ENCODE results near the gene SHANK2.

Gene SHANK2

DNA sequence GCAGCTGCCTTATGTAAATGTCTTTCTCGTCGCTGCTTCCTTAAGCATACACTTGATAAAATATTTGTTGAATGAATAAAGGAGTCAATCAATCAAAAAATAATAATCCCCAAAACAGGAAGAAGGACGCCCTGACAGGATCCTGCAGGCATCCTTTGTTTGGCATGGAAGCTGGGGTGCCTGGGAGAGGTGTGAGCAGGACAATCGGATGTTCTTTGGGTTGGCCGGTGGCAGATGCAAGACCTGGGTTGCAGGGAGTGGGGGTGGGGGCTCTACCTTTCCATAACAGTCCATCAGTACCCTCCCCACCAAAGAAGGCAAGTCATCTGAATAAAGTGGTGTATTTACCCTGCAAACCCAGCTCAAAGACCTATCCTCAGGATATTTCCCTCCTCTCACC lies 1.4 kb upstream of the SHANK2 start:
- no peak overlapping the region for H3K27ac Mint-ChIP-seq
- H3K27me3 Mint-ChIP-seq, result peaks cover 61% of the 10 kb centered on the region
- no peaks in the 10 kb centered on the region for H3K36me3 Mint-ChIP-seq (ENCODE audit: low read depth)
- H3K9me3 Mint-ChIP-seq, result peaks cover 5% of the 10 kb centered on the region
- no peak for DNase-seq
- no peak overlapping the region for H3K4me3 Mint-ChIP-seq
- peaks cover 4% of the 10 kb centered on the region for H3K4me1 Mint-ChIP-seq (ENCODE audit: low read depth)

GRCh38 chr11:71252770-71253730 lies 673 bp upstream of the SHANK2 start:
- Mint-ChIP-seq H3K9me3 (no peaks in the 10 kb centered on the region), H3K27ac (no peak overlapping the region), H3K36me3 (ENCODE audit: low read depth) (no peaks in the 10 kb centered on the region), H3K4me3 (no peak overlapping the region), H3K27me3 (peaks cover 68% of the 10 kb centered on the region), H3K4me1 (ENCODE audit: low read depth) (peaks cover 4% of the 10 kb centered on the region)
- no peak for DNase-seq

GRCh38 chr11:71251761-71252268 lies 562 bp downstream of the SHANK2 start:
- H3K4me1 Mint-ChIP-seq (ENCODE audit: low read depth), result peaks cover 4% of the 10 kb centered on the region
- H3K9me3 Mint-ChIP-seq, result no peaks in the 10 kb centered on the region
- H3K27ac Mint-ChIP-seq, result no peak overlapping the region
- no peaks in the 10 kb centered on the region for H3K36me3 Mint-ChIP-seq (ENCODE audit: low read depth)
- no peak for DNase-seq
- peaks cover 73% of the 10 kb centered on the region for H3K27me3 Mint-ChIP-seq
- H3K4me3 Mint-ChIP-seq, result no peak overlapping the region

- H3K4me3 Mint-ChIP-seq, result no peak overlapping the region
- H3K27ac Mint-ChIP-seq, result no peak overlapping the region
- no peaks in the 10 kb centered on the region for H3K9me3 Mint-ChIP-seq
- H3K4me1 Mint-ChIP-seq (ENCODE audit: low read depth), result peaks cover 4% of the 10 kb centered on the region
- no peak for DNase-seq
- peaks cover 73% of the 10 kb centered on the region for H3K27me3 Mint-ChIP-seq
- no peaks in the 10 kb centered on the region for H3K36me3 Mint-ChIP-seq (ENCODE audit: low read depth)
Measured at GRCh38 chr11:71251151-71251721, 1.1 kb downstream of the SHANK2 start.

DNA sequence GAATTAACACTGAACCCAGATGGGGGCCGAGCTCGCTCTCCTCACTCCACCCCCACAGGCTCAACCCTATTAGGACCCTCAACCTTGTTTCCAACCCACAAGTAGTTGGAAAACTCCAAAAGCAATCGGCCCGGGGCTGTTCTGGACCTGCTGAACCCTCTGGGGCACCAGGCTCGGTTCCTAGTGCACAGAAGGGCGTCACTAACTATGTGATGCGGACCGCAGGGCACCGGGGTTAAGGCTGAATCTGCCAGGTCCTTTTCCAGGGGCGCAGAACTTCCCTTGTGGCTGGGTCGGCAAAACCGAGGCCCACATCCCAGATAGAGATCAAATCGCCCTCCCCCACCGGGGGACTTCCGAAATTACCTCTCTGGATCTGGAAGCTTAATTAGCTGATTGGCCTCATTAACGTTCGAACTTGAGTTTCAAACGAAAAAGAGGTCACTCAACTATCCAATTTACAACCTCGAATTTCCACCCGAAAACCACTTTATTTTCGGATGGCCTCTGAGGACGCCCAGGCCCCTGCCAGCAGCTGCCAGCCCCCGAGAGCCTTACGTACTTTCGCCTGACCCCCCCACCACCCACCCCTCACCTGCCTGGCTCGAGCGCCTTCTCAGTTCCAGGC lies 1.7 kb downstream of the SHANK2 start:
- Mint-ChIP-seq H3K4me1 (ENCODE audit: low read depth) (peaks cover 4% of the 10 kb centered on the region), H3K27ac (no peak overlapping the region), H3K27me3 (peaks cover 72% of the 10 kb centered on the region), H3K9me3 (no peaks in the 10 kb centered on the region), H3K4me3 (no peak overlapping the region), H3K36me3 (ENCODE audit: low read depth) (no peaks in the 10 kb centered on the region)
- no peak for DNase-seq

GRCh38 chr11:71249301-71249700 lies 3.1 kb downstream of the SHANK2 start:
- no peak for DNase-seq
- Mint-ChIP-seq H3K9me3 (no peaks in the 10 kb centered on the region), H3K4me3 (no peak overlapping the region), H3K27me3 (peaks cover 63% of the 10 kb centered on the region), H3K36me3 (ENCODE audit: low read depth) (no peaks in the 10 kb centered on the region), H3K27ac (no peak overlapping the region), H3K4me1 (ENCODE audit: low read depth) (peaks cover 4% of the 10 kb centered on the region)

DNA sequence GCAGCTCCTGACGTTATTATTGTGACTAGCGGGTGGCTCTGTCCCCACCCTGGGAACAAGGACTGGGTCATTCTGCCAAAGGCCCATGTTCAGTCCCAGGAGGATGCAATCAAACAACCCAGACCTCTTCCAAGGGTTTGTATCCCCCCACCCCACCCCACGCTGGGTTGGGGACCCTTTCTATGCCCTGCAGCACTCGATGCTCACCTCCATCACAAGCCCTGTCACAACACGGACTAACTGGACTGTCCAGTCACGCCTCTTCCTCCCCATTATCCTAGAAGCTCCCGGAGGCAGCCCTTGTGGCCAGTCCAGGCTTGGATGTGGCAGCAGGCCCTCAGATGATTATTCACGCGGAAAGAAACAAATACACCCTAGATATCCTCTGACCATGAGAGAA lies 3.7 kb downstream of the SHANK2 start:
- no peaks in the 10 kb centered on the region for H3K36me3 Mint-ChIP-seq (ENCODE audit: low read depth)
- H3K4me3 Mint-ChIP-seq, result no peak overlapping the region
- H3K9me3 Mint-ChIP-seq, result no peaks in the 10 kb centered on the region
- no peak for DNase-seq
- no peak overlapping the region for H3K27ac Mint-ChIP-seq
- peaks cover 56% of the 10 kb centered on the region for H3K27me3 Mint-ChIP-seq
- H3K4me1 Mint-ChIP-seq (ENCODE audit: low read depth), result peaks cover 4% of the 10 kb centered on the region

- Mint-ChIP-seq H3K27me3 (peaks cover 52% of the 10 kb centered on the region), H3K4me1 (ENCODE audit: low read depth) (peaks cover 4% of the 10 kb centered on the region), H3K9me3 (no peaks in the 10 kb centered on the region), H3K27ac (no peak overlapping the region), H3K36me3 (ENCODE audit: low read depth) (no peaks in the 10 kb centered on the region), H3K4me3 (no peak overlapping the region)
- no peak for DNase-seq
Measured at GRCh38 chr11:71248251-71248570, 4.2 kb downstream of the SHANK2 start.

DNA sequence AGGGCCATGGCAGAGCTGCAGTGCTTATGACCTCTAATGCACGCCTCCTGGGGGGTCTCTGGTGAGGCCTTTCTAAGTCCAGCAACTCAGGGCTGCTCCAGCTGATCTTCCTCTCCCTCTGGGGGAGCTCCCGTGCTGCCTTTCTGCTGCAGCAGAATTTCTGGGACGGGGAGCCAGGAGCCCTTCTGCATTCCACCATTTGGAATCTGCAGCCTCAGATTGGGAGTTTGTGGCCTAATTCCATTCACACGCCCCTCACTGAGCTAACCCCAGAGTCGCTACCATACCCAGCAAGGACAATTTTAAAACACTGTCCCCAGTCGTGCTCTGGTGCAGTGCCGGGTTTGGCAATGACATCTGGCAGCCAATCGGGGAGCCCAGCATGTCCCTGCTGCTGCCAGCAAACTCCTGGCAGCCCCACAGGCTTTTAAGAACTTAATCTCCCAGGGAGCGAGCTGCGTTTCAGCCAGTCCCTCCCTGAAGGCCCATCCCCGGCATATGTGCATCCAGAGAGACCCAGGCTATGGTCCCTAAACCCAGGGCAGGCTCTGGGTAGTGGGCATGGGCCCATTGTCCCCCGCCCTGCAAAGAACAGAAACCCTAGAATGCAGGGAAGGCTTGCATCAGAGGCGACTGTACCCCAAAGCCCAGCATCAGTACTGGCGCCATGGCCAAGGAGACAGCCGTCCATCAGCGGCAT lies 4.7 kb downstream of the SHANK2 start:
- Mint-ChIP-seq H3K27me3 (peaks cover 47% of the 10 kb centered on the region), H3K36me3 (ENCODE audit: low read depth) (no peaks in the 10 kb centered on the region), H3K4me3 (no peak overlapping the region), H3K9me3 (no peaks in the 10 kb centered on the region), H3K4me1 (ENCODE audit: low read depth) (peaks cover 4% of the 10 kb centered on the region), H3K27ac (no peak overlapping the region)
- no peak for DNase-seq

GRCh38 chr11:71246559-71246958 lies 5.8 kb downstream of the SHANK2 start:
- Mint-ChIP-seq H3K4me3 (no peak overlapping the region), H3K4me1 (ENCODE audit: low read depth) (peaks cover 4% of the 10 kb centered on the region), H3K27me3 (peaks cover 42% of the 10 kb centered on the region), H3K9me3 (no peaks in the 10 kb centered on the region), H3K27ac (no peak overlapping the region), H3K36me3 (ENCODE audit: low read depth) (no peaks in the 10 kb centered on the region)
- DNase-seq, result no peak

DNA sequence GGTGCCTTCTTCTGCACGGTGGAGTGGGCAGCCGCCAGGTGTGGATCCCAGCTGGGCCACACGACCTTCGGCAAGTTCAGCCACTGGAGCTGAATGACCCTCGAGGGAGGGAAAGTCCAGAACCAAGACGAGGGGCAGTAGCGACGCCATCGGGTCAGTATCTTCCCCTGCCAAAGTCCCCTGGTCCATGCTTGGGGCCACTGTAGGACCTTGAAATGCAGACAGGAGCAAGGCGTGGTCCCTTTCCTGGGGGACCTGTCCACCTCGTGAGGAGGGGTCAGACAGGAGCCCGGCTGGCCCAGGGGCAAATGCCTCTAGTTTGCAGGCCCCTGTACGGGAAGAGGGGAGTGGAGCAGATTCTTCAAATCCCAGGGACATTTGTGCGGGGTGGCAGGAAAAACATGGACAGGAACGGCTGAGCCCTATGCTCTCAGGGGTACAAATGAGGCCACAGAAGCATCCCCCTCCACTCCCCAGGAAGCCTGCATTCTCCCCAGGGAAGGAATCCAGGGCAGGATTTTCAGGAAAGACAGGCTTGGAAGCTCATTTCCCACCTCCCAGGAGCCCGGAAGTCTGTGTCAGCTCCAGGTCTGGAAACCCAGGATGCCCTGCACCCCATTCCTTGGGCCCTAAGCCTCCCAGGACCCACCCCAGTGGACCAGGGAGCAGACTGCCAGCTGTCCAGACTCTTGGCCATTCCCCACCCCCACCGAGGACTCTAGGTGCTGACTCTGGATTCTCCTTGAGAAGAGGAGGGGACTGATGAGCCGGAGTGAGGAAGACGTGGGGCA lies 6.6 kb downstream of the SHANK2 start:
- H3K27ac Mint-ChIP-seq, result no peak overlapping the region
- H3K36me3 Mint-ChIP-seq (ENCODE audit: low read depth), result no peaks in the 10 kb centered on the region
- peaks cover 45% of the 10 kb centered on the region for H3K27me3 Mint-ChIP-seq
- no peaks in the 10 kb centered on the region for H3K9me3 Mint-ChIP-seq
- H3K4me1 Mint-ChIP-seq (ENCODE audit: low read depth), result peaks cover 3% of the 10 kb centered on the region
- no peak overlapping the region for H3K4me3 Mint-ChIP-seq
- no peak for DNase-seq

GRCh38 chr11:71244116-71244810 lies 8.1 kb downstream of the SHANK2 start:
- Mint-ChIP-seq H3K36me3 (ENCODE audit: low read depth) (no peaks in the 10 kb centered on the region), H3K9me3 (no peaks in the 10 kb centered on the region), H3K27ac (no peak overlapping the region), H3K4me3 (no peak overlapping the region), H3K27me3 (peaks cover 36% of the 10 kb centered on the region), H3K4me1 (ENCODE audit: low read depth) (no peaks in the 10 kb centered on the region)
- no peak for DNase-seq

DNA sequence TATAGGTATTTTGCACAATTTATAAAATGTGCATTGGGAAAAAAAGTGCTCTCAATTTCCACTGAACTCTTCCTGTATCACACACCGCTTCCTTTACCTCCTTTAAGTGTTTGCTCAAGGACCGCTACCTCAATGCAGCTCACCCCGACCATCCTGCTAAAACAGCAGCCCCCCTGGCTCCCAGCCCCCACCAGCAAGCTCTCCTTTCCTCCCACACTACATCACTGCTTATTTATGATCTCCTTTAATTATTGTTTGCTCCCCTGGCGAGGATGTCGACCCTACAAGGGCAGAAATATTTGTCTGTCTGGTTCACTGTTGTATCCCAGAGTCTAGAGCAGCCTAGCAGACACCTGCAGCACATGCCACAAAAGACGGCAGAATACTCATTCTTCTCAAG lies 10.0 kb downstream of the SHANK2 start:
- no peaks in the 10 kb centered on the region for H3K9me3 Mint-ChIP-seq
- no peak overlapping the region for H3K27ac Mint-ChIP-seq

More for the DNA sequence above, 10.0 kb downstream of the SHANK2 start:
- Mint-ChIP-seq H3K4me1 (ENCODE audit: low read depth) (no peaks in the 10 kb centered on the region), H3K27me3 (peaks cover 29% of the 10 kb centered on the region), H3K4me3 (no peak overlapping the region), H3K36me3 (ENCODE audit: low read depth) (no peaks in the 10 kb centered on the region)
- DNase-seq, result no peak
